GM12878 (cell line): ENCODE results near the gene DNAJC3. TPM values are rescaled to one million over a fixed set of nuclear protein-coding genes. Genes with fewer than 3 reads are reported as not detected.

Experiments used
- ATAC-seq: fragments of 200-7000 bp; cut with Tn5 transposase; 3 replicates; pipeline ENCODE4 v1.9.1; 2020; ENCODE audit warnings: mild to moderate bottlenecking, moderate library complexity
- BruUV-seq: library from RNA; stranded (reverse); fragments of 400-500 nt; replicated peaks from 2 replicates; lab custom pipeline; 2021; lab: Mats Ljungman, UMichigan
- CTCF ChIA-PET: fragments of 300-600 bp; sonication (Branson Sonifier 250); formaldehyde crosslinking; extraction: SDS; loops from one replicate; lab custom pipeline; 2021; ENCODE audit warnings: inconsistent platforms; lab: Yijun Ruan, JAX
- POLR2A ChIA-PET: fragments of 350-600 bp; formaldehyde crosslinking; extraction: SDS; loops from one replicate; lab custom pipeline; 2021; ENCODE audit warnings: inconsistent platforms; lab: Charles Lee
- RAD21 ChIA-PET: fragments of 300-600 bp; sonication (Branson Sonifier 250); formaldehyde crosslinking; loops from one replicate; lab custom pipeline; 2023; ENCODE audit warnings: antibody characterized with exemption; ENCODE audit not compliant: unreplicated experiment; lab: Charles Lee
- SMC1A ChIA-PET: fragments of 300-600 bp; sonication (Branson Sonifier 250); formaldehyde crosslinking; loops from one replicate; lab custom pipeline; 2023; ENCODE audit not compliant: unreplicated experiment, uncharacterized antibody; lab: Charles Lee
- DNase-seq: peaks from one replicate; pipeline ENCODE4 v3.0.0-alpha.2; 2011; ENCODE audit warnings: low read depth, low spot score
- FAIRE-seq: peaks from 3 replicates; lab custom pipeline; 2011; peaks lifted over from hg19 to GRCh38; lab: Jason Lieb, UNC
- H2AFZ ChIP-seq: 2 replicates; pipeline ENCODE4 v1.6.0; 2011; ENCODE audit warnings: low read depth, low read length, control low read depth; ENCODE audit not compliant: control insufficient read depth
- H3K27ac ChIP-seq: 2 replicates; pipeline ENCODE4 v1.5.1; 2011; ENCODE audit warnings: control low read depth; ENCODE audit not compliant: control insufficient read depth, insufficient read depth
- H3K27me3 ChIP-seq, 2 experiments: replicated peaks in 1 of 2; 2 replicates each; pipeline versions ENCODE4 v1.6.0 to v1.6.1; 2011; ENCODE audit warnings: low read length in 1 of 2; ENCODE audit not compliant: control insufficient read depth in 2 of 2, insufficient read depth in 2 of 2
- H3K36me3 ChIP-seq, 2 experiments: 2 replicates each; pipeline ENCODE4 v1.5.1; 2011; ENCODE audit warnings: low read length in 1 of 2; ENCODE audit not compliant: control insufficient read depth in 2 of 2, insufficient read depth in 2 of 2
- H3K4me1 ChIP-seq: 2 replicates; pipeline ENCODE4 v1.6.1; 2011; ENCODE audit warnings: mild to moderate bottlenecking, low read length, moderate library complexity, mixed read lengths; ENCODE audit not compliant: control insufficient read depth, insufficient read depth
- H3K4me2 ChIP-seq: 2 replicates; pipeline ENCODE4 v1.6.0; 2011; ENCODE audit warnings: control low read depth; ENCODE audit not compliant: control insufficient read depth, insufficient read depth
- H3K4me3 ChIP-seq: fragments of 200-600 bp; sonication (generic); 2 replicates; pipeline ENCODE4 v1.5.1; 2016
- H3K79me2 ChIP-seq: 2 replicates; pipeline ENCODE4 v1.6.0; 2011; ENCODE audit warnings: low read length; ENCODE audit not compliant: control insufficient read depth, insufficient read depth
- H3K9ac ChIP-seq: 2 replicates; pipeline ENCODE4 v1.8.0; 2011; ENCODE audit warnings: low read length, control low read depth, mixed read lengths; ENCODE audit not compliant: control insufficient read depth, insufficient read depth
- H3K9me3 ChIP-seq: replicated peaks from 3 replicates; pipeline ENCODE4 v1.5.1; 2011; ENCODE audit warnings: mild to moderate bottlenecking, low read length; ENCODE audit not compliant: control insufficient read depth, insufficient read depth
- H4K20me1 ChIP-seq: 2 replicates; pipeline ENCODE4 v1.6.0; 2011; ENCODE audit not compliant: control insufficient read depth, insufficient read depth
- ATF7 ChIP-seq: fragments of 450-650 bp; IDR thresholded peaks from 2 replicates; pipeline ENCODE4 v1.6.1; 2016; ENCODE audit warnings: low read depth, mild to moderate bottlenecking
- BCL11A ChIP-seq: IDR thresholded peaks from 2 replicates; pipeline ENCODE4 v1.6.1; 2011; ENCODE audit warnings: low read depth, low read length
- CBX3 ChIP-seq: fragments of 200-600 bp; sonication (generic); IDR thresholded peaks from 2 replicates; pipeline ENCODE4 v1.6.1; 2016; ENCODE audit warnings: low read depth, borderline replicate concordance
- CBX5 ChIP-seq: sonication (generic); IDR thresholded peaks from 2 replicates; pipeline ENCODE4 v1.6.1; 2016; ENCODE audit warnings: low read depth, moderate library complexity, mild to moderate bottlenecking, inconsistent platforms
- FOXM1 ChIP-seq: IDR thresholded peaks from 2 replicates; pipeline ENCODE4 v1.6.1; 2012; ENCODE audit warnings: low read depth, mild to moderate bottlenecking, inconsistent platforms, low read length, moderate library complexity
- IRF4 ChIP-seq: IDR thresholded peaks from 2 replicates; pipeline ENCODE4 v1.6.1; 2011; ENCODE audit warnings: low read depth, low read length
- KLF5 ChIP-seq: fragments of 450-650 bp; IDR thresholded peaks from 2 replicates; pipeline ENCODE4 v1.6.1; 2014; ENCODE audit warnings: mild to moderate bottlenecking; ENCODE audit not compliant: partially characterized antibody
- MXI1 ChIP-seq: fragments of 150-350 bp; IDR thresholded peaks from 2 replicates; pipeline ENCODE4 v1.6.1; 2011; ENCODE audit warnings: low read depth, mild to moderate bottlenecking, inconsistent platforms, low read length, improper control_type of control experiment
- NBN ChIP-seq: fragments of 450-650 bp; IDR thresholded peaks from 2 replicates; pipeline ENCODE4 v1.6.1; 2016
- NR2C2 ChIP-seq: IDR thresholded peaks from 2 replicates; pipeline ENCODE4 v1.6.1; 2011; ENCODE audit warnings: borderline replicate concordance, low read depth; ENCODE audit not compliant: control insufficient read depth, insufficient read length
- POLR2AphosphoS5 ChIP-seq: IDR thresholded peaks from 2 replicates; pipeline ENCODE4 v1.6.1; 2011; ENCODE audit warnings: mild to moderate bottlenecking, low read length, inconsistent platforms
- RFX5 ChIP-seq: IDR thresholded peaks from 2 replicates; pipeline ENCODE4 v1.6.1; 2011; ENCODE audit warnings: low read depth, low read length, improper control_type of control experiment
- SREBF2 ChIP-seq: IDR thresholded peaks from 2 replicates; pipeline ENCODE4 v1.6.1; 2012; ENCODE audit warnings: mild to moderate bottlenecking, low read length
- STAT3 ChIP-seq: IDR thresholded peaks from 2 replicates; pipeline ENCODE4 v1.6.1; 2011; ENCODE audit warnings: low read depth, low read length, improper control_type of control experiment
- SUPT20H ChIP-seq: IDR thresholded peaks from 2 replicates; pipeline ENCODE4 v1.6.1; 2011; ENCODE audit warnings: low read depth, mild to moderate bottlenecking, low read length, moderate library complexity, borderline replicate concordance; ENCODE audit not compliant: control insufficient read depth
- TAF1 ChIP-seq: IDR thresholded peaks from 2 replicates; pipeline ENCODE4 v1.6.1; 2011; ENCODE audit warnings: mild to moderate bottlenecking, low read depth, low read length, borderline replicate concordance
- ZSCAN29 ChIP-seq: fragments of 450-650 bp; IDR thresholded peaks from 2 replicates; pipeline ENCODE4 v1.6.1; 2017; ENCODE audit warnings: mild to moderate bottlenecking, moderate library complexity
- WGBS: methylation state at CpG from one replicate; pipeline ENCODE4 v1.1.6; 2016; ENCODE audit warnings: low lambda C conversion rate; ENCODE audit not compliant: insufficient replicate concordance, insufficient coverage; ENCODE audit errors: missing lambda C conversion rate; 5-methylcytosine and 5-hydroxymethylcytosine counted together
- in situ Hi-C: fragments of 300-500 bp; cut with MboI; formaldehyde crosslinking; loops from 9 replicates; pipeline ENCODE4 v1.14.3; 2018; ENCODE audit warnings: mixed read lengths
- intact Hi-C: fragments of 100-400 bp; cut with micrococcal nuclease; formaldehyde crosslinking; loops from one replicate; pipeline ENCODE4 v1.14.2; 2022; ENCODE audit not compliant: unreplicated experiment
- polyA plus RNA-seq, 11 experiments: library from polyadenylated mRNA; depleted of rRNA in 4 of 11; unstranded in 6 of 11; stranded (reverse) in 5 of 11; fragments of >200 nt; fragmentation: Nextera tagmentation in 4 of 11; fragmentation: Illumina TruSeq in 1 of 11; extraction: Ambion mirVana in 4 of 11; extraction: Trizol in 1 of 11; gene quantifications; 1 replicate in 1 of 11; 2 replicates in 10 of 11; pipeline versions ENCODE4 v1.2.1 to v1.2.3, GENCODE V29; 2011 to 2016; ENCODE audit warnings: inconsistent platforms in 2 of 11, missing spikeins in 2 of 11, low read depth in 1 of 11
- total RNA-seq, 4 experiments: library from RNA; depleted of rRNA in 3 of 4; stranded (reverse); fragments of >200 nt in 3 of 4; fragmentation: Illumina TruSeq in 1 of 4; extraction: Trizol in 1 of 4; gene quantifications; 2 replicates each; pipeline versions ENCODE4 v1.2.1 to v1.2.3, GENCODE V29; 2013 to 2021
- TF ChIP-seq, protein P1 (sequence below), 3 experiments: IDR thresholded peaks in 2 of 3; conservative IDR thresholded peaks in 1 of 3; 2 replicates each; pipeline ENCODE4 v1.5.1; 2011; ENCODE audit warnings: low read depth in 3 of 3, low read length in 3 of 3, mild to moderate bottlenecking in 3 of 3, control low read depth in 2 of 3, moderate library complexity in 2 of 3, inconsistent platforms in 1 of 3, mixed read lengths in 1 of 3; ENCODE audit not compliant: control insufficient read depth in 2 of 3, insufficient read depth in 1 of 3; ENCODE audit errors: extremely low read depth in 1 of 3
- TF ChIP-seq, protein P2 (sequence below): IDR thresholded peaks from 2 replicates; pipeline ENCODE4 v1.6.1; 2011; ENCODE audit warnings: low read depth, low read length, improper control_type of control experiment, borderline replicate concordance

Gene DNAJC3
- total and polyA plus RNA-seq, 10 of the 15 experiments (the other 5 are each of a cell fraction or from before 2014, with no cell fraction given) = 9.3 to 37.4 (median 19.0) TPM

GRCh38 chr13:95833719-95834118 lies 156.8 kb downstream of the DNAJC3 start:
- H2AFZ ChIP-seq = no peak overlapping the region
- TF ChIP-seq SREBF2 (no peak), POLR2AphosphoS5 (no peak), IRF4 (no peak), NBN (no peak), CBX3 (no peak), NR2C2 (no peak), TAF1 (no peak), ZSCAN29 (no peak), MXI1 (no peak), BCL11A (no peak), SUPT20H (no peak), CBX5 (no peak), RFX5 (no peak), FOXM1 (no peak), KLF5 (no peak), ATF7 (no peak), STAT3 (no peak)
- TF ChIP-seq, protein P1, sequence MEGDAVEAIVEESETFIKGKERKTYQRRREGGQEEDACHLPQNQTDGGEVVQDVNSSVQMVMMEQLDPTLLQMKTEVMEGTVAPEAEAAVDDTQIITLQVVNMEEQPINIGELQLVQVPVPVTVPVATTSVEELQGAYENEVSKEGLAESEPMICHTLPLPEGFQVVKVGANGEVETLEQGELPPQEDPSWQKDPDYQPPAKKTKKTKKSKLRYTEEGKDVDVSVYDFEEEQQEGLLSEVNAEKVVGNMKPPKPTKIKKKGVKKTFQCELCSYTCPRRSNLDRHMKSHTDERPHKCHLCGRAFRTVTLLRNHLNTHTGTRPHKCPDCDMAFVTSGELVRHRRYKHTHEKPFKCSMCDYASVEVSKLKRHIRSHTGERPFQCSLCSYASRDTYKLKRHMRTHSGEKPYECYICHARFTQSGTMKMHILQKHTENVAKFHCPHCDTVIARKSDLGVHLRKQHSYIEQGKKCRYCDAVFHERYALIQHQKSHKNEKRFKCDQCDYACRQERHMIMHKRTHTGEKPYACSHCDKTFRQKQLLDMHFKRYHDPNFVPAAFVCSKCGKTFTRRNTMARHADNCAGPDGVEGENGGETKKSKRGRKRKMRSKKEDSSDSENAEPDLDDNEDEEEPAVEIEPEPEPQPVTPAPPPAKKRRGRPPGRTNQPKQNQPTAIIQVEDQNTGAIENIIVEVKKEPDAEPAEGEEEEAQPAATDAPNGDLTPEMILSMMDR (IDR thresholded peaks at IDR 0.05 in 2 of 3, conservative IDR thresholded peaks at IDR 0.05 in 1 of 3; ENCODE audit: control insufficient read depth in 2 of 3, extremely low read depth in 1 of 3, insufficient read depth in 1 of 3, low read depth in 3 of 3, low read length in 3 of 3) = no peak
- TF ChIP-seq, protein P2, sequence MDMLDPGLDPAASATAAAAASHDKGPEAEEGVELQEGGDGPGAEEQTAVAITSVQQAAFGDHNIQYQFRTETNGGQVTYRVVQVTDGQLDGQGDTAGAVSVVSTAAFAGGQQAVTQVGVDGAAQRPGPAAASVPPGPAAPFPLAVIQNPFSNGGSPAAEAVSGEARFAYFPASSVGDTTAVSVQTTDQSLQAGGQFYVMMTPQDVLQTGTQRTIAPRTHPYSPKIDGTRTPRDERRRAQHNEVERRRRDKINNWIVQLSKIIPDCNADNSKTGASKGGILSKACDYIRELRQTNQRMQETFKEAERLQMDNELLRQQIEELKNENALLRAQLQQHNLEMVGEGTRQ = no peak
- TF ChIP-seq, all 136 proteins: peak for 0
- H3K27ac ChIP-seq = no peak overlapping the region
- no peak overlapping the region for H3K4me2 ChIP-seq
- intact Hi-C loops = loop anchor here (1.0 to 10.0 kb wide), 7 partner anchors 147 to 429 kb away; partner anchors contain the start of gene DNAJC3
- H3K4me1 ChIP-seq = no peaks in the 10 kb centered on the region
- ChIA-PET POLR2A (interaction anchor here (0.5 to 1.1 kb wide), 2 partner anchors 209 to 270 kb away, joined by 4 to 5 read pairs; no protein-coding TSS in a partner anchor), CTCF (interaction anchor here (0.6 to 8.1 kb wide), 55 partner anchors 9 to 644 kb away, joined by 3 to 192 read pairs (median 4); no protein-coding TSS in a partner anchor), SMC1A (interaction anchor here (0.6 to 6.3 kb wide), 23 partner anchors 9 to 340 kb away, joined by 3 to 139 read pairs (median 4); no protein-coding TSS in a partner anchor), RAD21 (interaction anchor here (0.6 to 5.0 kb wide), 23 partner anchors 10 to 341 kb away, joined by 3 to 101 read pairs (median 4); no protein-coding TSS in a partner anchor)
- H3K36me3 ChIP-seq = no peaks in the 10 kb centered on the region
- H3K9ac ChIP-seq = no peak overlapping the region
- no peaks in the 10 kb centered on the region for H3K79me2 ChIP-seq
- in situ Hi-C loops = loop anchor here (25.0 kb wide), 1 partner anchor 221 kb away; no protein-coding TSS in a partner anchor
- peak; percentile 27 for FAIRE-seq
- no peak for DNase-seq
- H3K4me3 ChIP-seq = no peak overlapping the region
- H3K9me3 ChIP-seq = no peaks in the 10 kb centered on the region
- 85% methylated on average over 1 of the region's 1 CpG for WGBS
- no TSS peak for BruUV-seq
- no peaks in the 10 kb centered on the region for H4K20me1 ChIP-seq
- H3K27me3 ChIP-seq = no peaks in the 10 kb centered on the region
- no peak for ATAC-seq
